GM18873 (cell line): Measurements from ENCODE around the gene KRTAP3-1.
"Not testable (repeated sequence)": the region's sequence is repeated elsewhere in the genome, so short reads cannot be mapped to it uniquely, and the experiment has no call there.

ENCODE experiments used
- ATAC-seq: cut with Tn5 transposase; IDR thresholded peaks from one replicate; pipeline ENCODE4 v1.9.1; 2021; ENCODE audit warnings: mild to moderate bottlenecking, moderate library complexity, moderate number of reproducible peaks; ENCODE audit not compliant: unreplicated experiment, low FRiP score

KRTAP3-1 gene

GRCh38 chr17:41008811-41009210 is at the start of gene KRTAP3-1:
TSS of gene KRTAP3-1 (minus strand) at chr17:41009128. CDS start at chr17:41009074, 54 bp downstream.
- ATAC-seq = no peak

- no peak for ATAC-seq
Observed at GRCh38 chr17:41057547-41057946, 48.6 kb upstream of the KRTAP3-1 start.

- not testable (repeated sequence) for ATAC-seq
Observed at GRCh38 chr17:41055130-41055529, 46.2 kb upstream of the KRTAP3-1 start, which contains the start of gene KRTAP2-2. TSS of gene KRTAP2-2 (minus strand) at chr17:41055230. CDS start at chr17:41055211, 19 bp downstream.

GRCh38 chr17:41054556-41054955 is 45.6 kb upstream of the KRTAP3-1 start:
- not testable (repeated sequence) for ATAC-seq

GRCh38 chr17:41054025-41054424 is 45.1 kb upstream of the KRTAP3-1 start:
- no peak for ATAC-seq

GRCh38 chr17:41052566-41052965 is 43.6 kb upstream of the KRTAP3-1 start:
- no peak for ATAC-seq

GRCh38 chr17:41049110-41049509 is 40.2 kb upstream of the KRTAP3-1 start:
- ATAC-seq = no peak

GRCh38 chr17:41048441-41048840 is 39.5 kb upstream of the KRTAP3-1 start:
- no peak for ATAC-seq

GRCh38 chr17:41046735-41047465 is 38.0 kb upstream of the KRTAP3-1 start, which contains the start of gene KRTAP2-1:
TSS of gene KRTAP2-1 (minus strand) at chr17:41047316. CDS start at chr17:41047267, 49 bp downstream.
- ATAC-seq = not testable (repeated sequence)

- no peak for ATAC-seq
Observed at GRCh38 chr17:41042953-41043352, 34.0 kb upstream of the KRTAP3-1 start.

GRCh38 chr17:41040783-41041571 is 32.0 kb upstream of the KRTAP3-1 start, which contains the start of gene KRTAP1-1:
TSS of gene KRTAP1-1 (minus strand) at chr17:41041450. CDS start at chr17:41041397, 53 bp downstream.
- ATAC-seq = not testable (repeated sequence)

GRCh38 chr17:41037853-41038350 is 29.0 kb upstream of the KRTAP3-1 start:
- no peak for ATAC-seq

GRCh38 chr17:41034346-41034935 is 25.5 kb upstream of the KRTAP3-1 start, which contains the start of gene KRTAP1-3:
TSS of gene KRTAP1-3 (minus strand) at chr17:41034874. CDS start at chr17:41034821, 53 bp downstream.
- not testable (repeated sequence) for ATAC-seq

GRCh38 chr17:41029633-41030245 is 20.8 kb upstream of the KRTAP3-1 start, which contains the start of gene KRTAP1-4:
TSS of gene KRTAP1-4 (minus strand) at chr17:41030195. CDS start at chr17:41030078, 117 bp downstream.
- no peak for ATAC-seq

GRCh38 chr17:41026715-41027471 is 18.0 kb upstream of the KRTAP3-1 start, which contains the start of gene KRTAP1-5:
TSS of gene KRTAP1-5 (minus strand) at chr17:41027208. CDS start at chr17:41027155, 53 bp downstream.
- no peak for ATAC-seq

- ATAC-seq = no peak
Observed at GRCh38 chr17:41024697-41025096, 15.8 kb upstream of the KRTAP3-1 start.

- no peak for ATAC-seq
Observed at GRCh38 chr17:41020336-41020735, 11.4 kb upstream of the KRTAP3-1 start.

GRCh38 chr17:41019415-41019814 is 10.5 kb upstream of the KRTAP3-1 start:
- no peak for ATAC-seq

GRCh38 chr17:41018541-41018940 is 9.6 kb upstream of the KRTAP3-1 start:
- no peak for ATAC-seq
